Measurements from ENCODE around the gene LPAR5. TPM values are rescaled to one million over a fixed set of nuclear protein-coding genes. Genes with fewer than 3 reads are reported as not detected.

The LPAR5 gene
- polyA plus RNA-seq, 1 of the 3 experiments (the other 2 are of a cell fraction), result 0.03 TPM

DNA sequence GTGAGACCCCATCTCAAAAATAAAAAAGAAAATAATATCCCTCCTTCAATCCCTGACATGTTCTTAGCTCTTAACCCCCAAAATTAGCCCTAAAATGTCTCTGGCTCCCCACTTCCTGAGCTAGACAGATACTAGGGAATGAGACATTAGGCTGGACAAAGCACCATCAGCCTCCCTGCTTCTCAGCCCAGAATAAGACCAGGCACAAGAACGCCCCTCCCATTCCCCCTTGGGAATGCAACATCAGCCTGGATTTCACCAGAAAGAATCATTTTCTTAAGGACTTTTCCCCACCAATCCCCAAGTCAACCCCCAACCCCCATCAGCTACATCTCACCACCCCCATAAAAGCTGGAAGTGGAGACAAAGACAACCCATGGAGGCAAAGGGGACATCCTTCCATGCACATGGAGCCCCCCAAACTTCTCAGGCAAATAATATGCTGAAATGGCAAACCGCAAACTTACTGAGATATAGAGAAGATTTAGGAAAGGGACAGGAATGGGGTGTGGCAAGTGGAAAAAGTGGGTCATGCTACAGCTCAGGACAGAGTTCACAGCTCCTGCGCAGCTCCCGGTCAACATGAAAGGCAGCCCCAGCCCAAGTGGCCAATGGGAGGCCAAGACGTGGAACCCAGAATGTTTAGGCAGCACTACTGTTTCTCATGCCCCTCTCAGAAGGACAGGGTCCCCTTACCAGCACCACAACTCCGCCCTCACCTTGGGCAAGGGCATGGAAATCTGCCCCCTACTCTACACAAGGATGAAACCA, 31.3 kb downstream of the LPAR5 start:
- Histone ChIP-seq H3K9ac (peak overlapping the region; percentile 78), H4K20me1 (ENCODE audit: insufficient read depth) (peaks cover 47% of the 10 kb centered on the region), H3K9me2 (no peaks in the 10 kb centered on the region), H3F3A (replicated peaks; ENCODE audit: insufficient read depth) (peaks cover 25% of the 10 kb centered on the region), H3K27ac (ENCODE audit: low read depth in 2 of 2, low read length in 1 of 2) (no peak overlapping the region), H3K4me1 (ENCODE audit: control insufficient read depth in 1 of 2, insufficient read depth in 2 of 2, low read depth in 1 of 2, low read length in 1 of 2) (peaks cover 26 to 41% of the 10 kb centered on the region in 2 experiments), H3K9me3 (no peaks in the 10 kb centered on the region), H2AFZ (ENCODE audit: low read depth) (no peak overlapping the region), H3K27me3 (ENCODE audit: insufficient read depth) (no peaks in the 10 kb centered on the region), H3K79me2 (ENCODE audit: insufficient read depth) (peaks cover 74% of the 10 kb centered on the region), H3K36me3 (replicated peaks in 1 of 2; ENCODE audit: control insufficient read depth in 1 of 2, insufficient read depth in 2 of 2, low read length in 1 of 2) (peaks cover 44 to 51% of the 10 kb centered on the region in 2 experiments), H3K4me3 (ENCODE audit: low read depth in 2 of 2, low read length in 1 of 2) (peak overlapping the region; percentile 48 to 90), H3K4me2 (peak overlapping the region; percentile 91)
- CTCF ChIA-PET, result interaction anchor here (0.6 to 3.5 kb wide), 11 partner anchors 16 to 206 kb away, joined by 3 to 17 read pairs (median 4); no protein-coding TSS in a partner anchor
- WGBS (ENCODE audit: low lambda C conversion rate), result 81% methylated on average over 5 of the region's 6 CpGs
- POLR2A ChIA-PET, result interaction anchor here (0.6 to 1.1 kb wide), 2 partner anchors 85 to 268 kb away, joined by 3 to 5 read pairs; partner anchors contain the start of genes SPSB2 and ZNF384
- no peak for TF ChIP-seq FOSL2 (IDR thresholded peaks at IDR 0.05; ENCODE audit: borderline replicate concordance, low read depth)
- no peak for TF ChIP-seq USF1 (IDR thresholded peaks at IDR 0.05; ENCODE audit: borderline replicate concordance, low read depth)
- TF ChIP-seq, protein P1, sequence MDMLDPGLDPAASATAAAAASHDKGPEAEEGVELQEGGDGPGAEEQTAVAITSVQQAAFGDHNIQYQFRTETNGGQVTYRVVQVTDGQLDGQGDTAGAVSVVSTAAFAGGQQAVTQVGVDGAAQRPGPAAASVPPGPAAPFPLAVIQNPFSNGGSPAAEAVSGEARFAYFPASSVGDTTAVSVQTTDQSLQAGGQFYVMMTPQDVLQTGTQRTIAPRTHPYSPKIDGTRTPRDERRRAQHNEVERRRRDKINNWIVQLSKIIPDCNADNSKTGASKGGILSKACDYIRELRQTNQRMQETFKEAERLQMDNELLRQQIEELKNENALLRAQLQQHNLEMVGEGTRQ (IDR thresholded peaks at IDR 0.05; ENCODE audit: borderline replicate concordance, low read depth, low read length), result no peak
- TF ChIP-seq CHD2 (IDR thresholded peaks at IDR 0.05; ENCODE audit: low read length, partially characterized antibody), result no peak
- no peak for TF ChIP-seq POLR2AphosphoS5 (IDR thresholded peaks at IDR 0.05; ENCODE audit: low read depth, low read length)
- TF ChIP-seq RXRA (IDR thresholded peaks at IDR 0.05; ENCODE audit: borderline replicate concordance, low read depth), result no peak
- no peak for TF ChIP-seq ELF1 (IDR thresholded peaks at IDR 0.05)
- no peak for TF ChIP-seq FOXM1 (IDR thresholded peaks at IDR 0.05; ENCODE audit: low read depth)
- TF ChIP-seq GABPA (IDR thresholded peaks at IDR 0.05; ENCODE audit: low read depth), result no peak
- TF ChIP-seq NFIC (IDR thresholded peaks at IDR 0.05; ENCODE audit: borderline replicate concordance), result no peak
- no peak for TF ChIP-seq CTCF (IDR thresholded peaks at IDR 0.05)
- TF ChIP-seq, protein P2, sequence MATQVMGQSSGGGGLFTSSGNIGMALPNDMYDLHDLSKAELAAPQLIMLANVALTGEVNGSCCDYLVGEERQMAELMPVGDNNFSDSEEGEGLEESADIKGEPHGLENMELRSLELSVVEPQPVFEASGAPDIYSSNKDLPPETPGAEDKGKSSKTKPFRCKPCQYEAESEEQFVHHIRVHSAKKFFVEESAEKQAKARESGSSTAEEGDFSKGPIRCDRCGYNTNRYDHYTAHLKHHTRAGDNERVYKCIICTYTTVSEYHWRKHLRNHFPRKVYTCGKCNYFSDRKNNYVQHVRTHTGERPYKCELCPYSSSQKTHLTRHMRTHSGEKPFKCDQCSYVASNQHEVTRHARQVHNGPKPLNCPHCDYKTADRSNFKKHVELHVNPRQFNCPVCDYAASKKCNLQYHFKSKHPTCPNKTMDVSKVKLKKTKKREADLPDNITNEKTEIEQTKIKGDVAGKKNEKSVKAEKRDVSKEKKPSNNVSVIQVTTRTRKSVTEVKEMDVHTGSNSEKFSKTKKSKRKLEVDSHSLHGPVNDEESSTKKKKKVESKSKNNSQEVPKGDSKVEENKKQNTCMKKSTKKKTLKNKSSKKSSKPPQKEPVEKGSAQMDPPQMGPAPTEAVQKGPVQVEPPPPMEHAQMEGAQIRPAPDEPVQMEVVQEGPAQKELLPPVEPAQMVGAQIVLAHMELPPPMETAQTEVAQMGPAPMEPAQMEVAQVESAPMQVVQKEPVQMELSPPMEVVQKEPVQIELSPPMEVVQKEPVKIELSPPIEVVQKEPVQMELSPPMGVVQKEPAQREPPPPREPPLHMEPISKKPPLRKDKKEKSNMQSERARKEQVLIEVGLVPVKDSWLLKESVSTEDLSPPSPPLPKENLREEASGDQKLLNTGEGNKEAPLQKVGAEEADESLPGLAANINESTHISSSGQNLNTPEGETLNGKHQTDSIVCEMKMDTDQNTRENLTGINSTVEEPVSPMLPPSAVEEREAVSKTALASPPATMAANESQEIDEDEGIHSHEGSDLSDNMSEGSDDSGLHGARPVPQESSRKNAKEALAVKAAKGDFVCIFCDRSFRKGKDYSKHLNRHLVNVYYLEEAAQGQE (IDR thresholded peaks at IDR 0.05; ENCODE audit: low read depth, low read length), result no peak
- no peak for TF ChIP-seq SMC3 (IDR thresholded peaks at IDR 0.05; ENCODE audit: low read depth, low read length)
- TF ChIP-seq, protein P3, sequence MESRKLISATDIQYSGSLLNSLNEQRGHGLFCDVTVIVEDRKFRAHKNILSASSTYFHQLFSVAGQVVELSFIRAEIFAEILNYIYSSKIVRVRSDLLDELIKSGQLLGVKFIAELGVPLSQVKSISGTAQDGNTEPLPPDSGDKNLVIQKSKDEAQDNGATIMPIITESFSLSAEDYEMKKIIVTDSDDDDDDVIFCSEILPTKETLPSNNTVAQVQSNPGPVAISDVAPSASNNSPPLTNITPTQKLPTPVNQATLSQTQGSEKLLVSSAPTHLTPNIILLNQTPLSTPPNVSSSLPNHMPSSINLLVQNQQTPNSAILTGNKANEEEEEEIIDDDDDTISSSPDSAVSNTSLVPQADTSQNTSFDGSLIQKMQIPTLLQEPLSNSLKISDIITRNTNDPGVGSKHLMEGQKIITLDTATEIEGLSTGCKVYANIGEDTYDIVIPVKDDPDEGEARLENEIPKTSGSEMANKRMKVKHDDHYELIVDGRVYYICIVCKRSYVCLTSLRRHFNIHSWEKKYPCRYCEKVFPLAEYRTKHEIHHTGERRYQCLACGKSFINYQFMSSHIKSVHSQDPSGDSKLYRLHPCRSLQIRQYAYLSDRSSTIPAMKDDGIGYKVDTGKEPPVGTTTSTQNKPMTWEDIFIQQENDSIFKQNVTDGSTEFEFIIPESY (IDR thresholded peaks at IDR 0.05; ENCODE audit: borderline replicate concordance, low read depth), result no peak
- TF ChIP-seq, protein P4, sequence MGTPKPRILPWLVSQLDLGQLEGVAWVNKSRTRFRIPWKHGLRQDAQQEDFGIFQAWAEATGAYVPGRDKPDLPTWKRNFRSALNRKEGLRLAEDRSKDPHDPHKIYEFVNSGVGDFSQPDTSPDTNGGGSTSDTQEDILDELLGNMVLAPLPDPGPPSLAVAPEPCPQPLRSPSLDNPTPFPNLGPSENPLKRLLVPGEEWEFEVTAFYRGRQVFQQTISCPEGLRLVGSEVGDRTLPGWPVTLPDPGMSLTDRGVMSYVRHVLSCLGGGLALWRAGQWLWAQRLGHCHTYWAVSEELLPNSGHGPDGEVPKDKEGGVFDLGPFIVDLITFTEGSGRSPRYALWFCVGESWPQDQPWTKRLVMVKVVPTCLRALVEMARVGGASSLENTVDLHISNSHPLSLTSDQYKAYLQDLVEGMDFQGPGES (IDR thresholded peaks at IDR 0.05; ENCODE audit: low read depth, low read length), result no peak
- TF ChIP-seq YY1 (IDR thresholded peaks at IDR 0.05; ENCODE audit: low read depth), result no peak
- TF ChIP-seq PBX3 (IDR thresholded peaks at IDR 0.05), result no peak
- TF ChIP-seq FOXJ3 (CRISPR knock-in tag; IDR thresholded peaks at IDR 0.05), result no peak
- TF ChIP-seq TCF12 (IDR thresholded peaks at IDR 0.05), result no peak
- no peak for TF ChIP-seq MEF2A (IDR thresholded peaks at IDR 0.05; ENCODE audit: borderline replicate concordance, low read depth)
- no peak for DNase-seq
